Muscle layer of colon (tissue), 2 donors: ENCODE results near the gene CLASP1.

Experiments
- H3K27ac ChIP-seq: one replicate; pipeline ENCODE4 v1.7.0; 2013; ENCODE audit warnings: low read depth, mild to moderate bottlenecking, low read length, moderate library complexity
- H3K27me3 ChIP-seq, 2 donors: one replicate each; pipeline ENCODE4 v1.7.0; 2013; ENCODE audit warnings: low read length in 2 of 2, mild to moderate bottlenecking in 2 of 2; ENCODE audit not compliant: insufficient read depth in 2 of 2, control insufficient read depth in 1 of 2
- H3K36me3 ChIP-seq: one replicate; pipeline ENCODE4 v1.7.0; 2013; ENCODE audit warnings: mild to moderate bottlenecking, low read length; ENCODE audit not compliant: insufficient read depth
- H3K4me1 ChIP-seq: one replicate; pipeline ENCODE4 v1.7.0; 2013; ENCODE audit warnings: mild to moderate bottlenecking, low read length; ENCODE audit not compliant: insufficient read depth
- H3K4me3 ChIP-seq, 2 donors: one replicate each; pipeline ENCODE4 v1.7.0; 2013; ENCODE audit warnings: low read length in 2 of 2, low read depth in 1 of 2, mild to moderate bottlenecking in 1 of 2, moderate library complexity in 1 of 2
- H3K9ac ChIP-seq: one replicate; pipeline ENCODE4 v1.7.0; 2013; ENCODE audit warnings: low read length
- H3K9me3 ChIP-seq: one replicate; pipeline ENCODE4 v1.7.0; 2013; ENCODE audit warnings: mild to moderate bottlenecking, low read length
- donor health status: abdominal sarcoma.
- donor health status: Adenocarcinoma of cecum.

CLASP1 gene

DNA sequence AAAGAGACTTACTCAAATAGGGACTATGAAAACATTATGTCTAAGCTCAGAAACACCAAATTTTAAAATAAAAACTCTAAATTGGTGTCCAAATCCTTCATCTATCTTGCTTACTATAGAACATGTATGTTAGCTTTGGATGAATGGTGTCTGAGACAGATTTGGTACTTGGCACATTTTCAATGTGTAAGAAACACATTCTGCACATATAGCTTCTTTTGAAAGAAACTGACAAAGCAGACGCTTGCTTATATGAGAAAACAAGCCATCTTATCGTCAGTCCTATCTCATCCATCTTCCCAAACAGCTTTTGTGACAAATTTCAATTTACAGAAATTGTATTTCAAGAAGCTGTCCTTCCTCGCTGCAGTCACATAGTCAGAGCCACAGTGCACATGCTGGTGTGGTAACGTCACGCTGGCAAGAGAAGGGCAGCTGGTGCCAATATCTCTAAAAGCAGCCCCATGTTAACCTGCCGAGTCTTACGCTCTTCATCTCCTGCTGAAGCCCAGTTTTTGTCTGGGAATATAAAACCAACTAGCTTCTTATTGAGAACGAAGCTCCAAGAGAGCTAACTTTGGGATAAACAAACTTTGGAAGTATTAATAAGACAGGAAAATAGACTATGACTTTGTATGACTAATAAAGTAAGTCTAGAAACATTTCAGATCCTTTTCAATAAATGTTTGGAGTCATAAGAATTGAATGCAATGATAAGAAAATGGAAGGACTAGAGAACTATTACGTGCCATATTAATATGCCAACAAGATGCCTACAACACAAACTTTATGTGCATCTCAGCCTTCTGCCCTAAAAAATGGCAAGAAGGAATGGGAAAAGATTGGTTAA is 289.3 kb downstream of the CLASP1 start:
- no peak overlapping the region for H3K4me3 ChIP-seq
- no peaks in the 10 kb centered on the region for H3K27me3 ChIP-seq
- H3K4me1 ChIP-seq = peaks cover 3% of the 10 kb centered on the region
- H3K27ac ChIP-seq = no peak overlapping the region
- H3K9ac ChIP-seq = no peak overlapping the region
- H3K9me3 ChIP-seq = no peaks in the 10 kb centered on the region
- H3K36me3 ChIP-seq = peaks cover 54% of the 10 kb centered on the region

DNA sequence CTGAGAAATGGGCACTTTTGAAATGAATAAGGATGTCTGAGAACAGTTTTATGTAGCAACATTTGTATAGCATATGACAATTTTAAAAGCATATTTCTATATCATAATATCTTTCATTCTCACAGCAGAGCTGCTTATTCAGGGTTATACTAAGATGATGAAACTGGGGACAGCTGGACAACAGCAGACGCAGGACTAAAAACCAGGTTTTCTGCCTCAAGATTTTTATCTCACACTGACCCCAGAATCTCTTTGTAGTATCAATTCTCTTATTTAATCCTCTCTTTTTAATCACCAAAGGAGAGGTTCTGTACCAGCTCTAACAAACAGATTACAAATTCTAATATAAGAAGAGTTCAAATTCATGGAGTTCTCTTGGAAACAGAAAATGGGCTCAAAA is 290.1 kb downstream of the CLASP1 start:
- Histone ChIP-seq H3K36me3 (peaks cover 61% of the 10 kb centered on the region), H3K4me1 (peaks cover 2% of the 10 kb centered on the region), H3K27me3 (no peaks in the 10 kb centered on the region), H3K9ac (no peak overlapping the region), H3K27ac (no peak overlapping the region), H3K4me3 (no peak overlapping the region), H3K9me3 (no peaks in the 10 kb centered on the region)

DNA sequence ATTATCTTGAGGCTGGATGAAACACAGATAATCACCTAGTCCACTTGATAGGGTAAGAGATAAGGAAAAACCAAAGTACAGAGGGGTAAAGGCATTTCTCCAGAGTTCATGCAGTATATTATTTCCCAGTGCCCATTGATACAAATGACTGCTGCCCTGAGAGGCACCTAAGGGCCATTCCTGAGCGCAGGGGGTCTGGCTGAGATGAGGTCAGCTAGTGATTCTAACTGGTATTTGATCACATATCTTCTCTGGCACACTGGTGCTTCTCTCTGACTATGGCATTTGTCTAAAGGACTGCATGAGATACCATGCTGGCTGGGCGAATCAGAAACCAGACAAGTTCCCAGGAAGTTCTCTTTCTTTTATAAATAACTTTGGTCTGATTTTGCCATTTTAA is 291.0 kb downstream of the CLASP1 start:
- H3K9ac ChIP-seq = no peak overlapping the region
- H3K4me1 ChIP-seq = no peaks in the 10 kb centered on the region
- H3K4me3 ChIP-seq = no peak overlapping the region
- H3K36me3 ChIP-seq = peaks cover 64% of the 10 kb centered on the region
- no peaks in the 10 kb centered on the region for H3K27me3 ChIP-seq
- no peak overlapping the region for H3K27ac ChIP-seq
- H3K9me3 ChIP-seq = no peaks in the 10 kb centered on the region

DNA sequence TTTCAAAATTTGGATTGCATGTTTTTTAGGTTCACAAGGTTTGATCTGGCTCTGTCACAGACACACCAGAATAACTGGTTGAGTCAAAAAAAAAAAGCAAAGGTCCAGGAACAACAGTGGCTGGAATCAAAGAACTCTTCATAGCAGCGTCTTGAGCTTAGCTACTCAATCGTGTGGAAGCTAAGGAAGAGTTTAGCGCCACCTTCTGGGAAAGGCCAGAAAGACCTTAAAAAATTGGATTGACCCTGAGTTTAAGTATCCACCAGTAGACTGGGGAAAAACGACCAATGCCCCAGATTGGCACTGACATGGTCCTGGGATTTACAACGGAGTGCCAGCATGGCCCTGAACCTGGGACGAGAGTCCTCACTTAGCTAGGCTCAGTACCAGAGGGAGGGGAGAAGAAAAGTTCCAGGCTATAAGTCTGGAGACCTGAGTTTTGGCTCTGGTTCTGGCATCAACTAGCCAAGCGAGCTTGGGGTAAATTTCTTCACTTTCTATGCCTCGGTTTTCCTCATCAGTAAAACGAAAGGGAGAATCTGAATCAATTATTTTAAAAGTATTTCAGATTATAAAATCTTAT is 293.1 kb downstream of the CLASP1 start:
- Histone ChIP-seq H3K4me1 (no peaks in the 10 kb centered on the region), H3K36me3 (peaks cover 53% of the 10 kb centered on the region), H3K27ac (no peak overlapping the region), H3K9ac (no peak overlapping the region), H3K9me3 (no peaks in the 10 kb centered on the region), H3K27me3 (no peaks in the 10 kb centered on the region), H3K4me3 (no peak overlapping the region)

DNA sequence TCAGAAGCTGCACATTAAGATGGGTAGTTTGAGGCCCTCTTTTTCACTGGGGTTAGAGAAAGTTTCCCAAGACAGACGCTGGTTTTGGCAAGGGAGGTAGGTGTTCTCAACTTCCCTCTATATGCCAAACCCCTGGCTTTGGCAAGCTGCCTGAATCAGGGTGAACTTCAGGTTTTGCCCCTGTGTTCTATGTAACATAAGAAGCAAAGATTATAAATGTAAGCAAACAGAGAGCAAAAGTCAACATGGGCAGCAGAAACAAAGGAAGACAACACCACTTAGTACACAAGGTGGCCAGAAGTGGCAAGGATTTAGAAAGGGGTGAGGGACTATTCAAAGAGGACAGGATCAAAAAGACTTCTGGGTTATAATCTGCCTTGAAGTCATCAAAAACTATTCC is 293.8 kb downstream of the CLASP1 start:
- Histone ChIP-seq H3K9ac (no peak overlapping the region), H3K27me3 (no peaks in the 10 kb centered on the region), H3K4me1 (no peaks in the 10 kb centered on the region), H3K4me3 (no peak overlapping the region), H3K36me3 (peaks cover 54% of the 10 kb centered on the region), H3K9me3 (no peaks in the 10 kb centered on the region), H3K27ac (no peak overlapping the region)

DNA sequence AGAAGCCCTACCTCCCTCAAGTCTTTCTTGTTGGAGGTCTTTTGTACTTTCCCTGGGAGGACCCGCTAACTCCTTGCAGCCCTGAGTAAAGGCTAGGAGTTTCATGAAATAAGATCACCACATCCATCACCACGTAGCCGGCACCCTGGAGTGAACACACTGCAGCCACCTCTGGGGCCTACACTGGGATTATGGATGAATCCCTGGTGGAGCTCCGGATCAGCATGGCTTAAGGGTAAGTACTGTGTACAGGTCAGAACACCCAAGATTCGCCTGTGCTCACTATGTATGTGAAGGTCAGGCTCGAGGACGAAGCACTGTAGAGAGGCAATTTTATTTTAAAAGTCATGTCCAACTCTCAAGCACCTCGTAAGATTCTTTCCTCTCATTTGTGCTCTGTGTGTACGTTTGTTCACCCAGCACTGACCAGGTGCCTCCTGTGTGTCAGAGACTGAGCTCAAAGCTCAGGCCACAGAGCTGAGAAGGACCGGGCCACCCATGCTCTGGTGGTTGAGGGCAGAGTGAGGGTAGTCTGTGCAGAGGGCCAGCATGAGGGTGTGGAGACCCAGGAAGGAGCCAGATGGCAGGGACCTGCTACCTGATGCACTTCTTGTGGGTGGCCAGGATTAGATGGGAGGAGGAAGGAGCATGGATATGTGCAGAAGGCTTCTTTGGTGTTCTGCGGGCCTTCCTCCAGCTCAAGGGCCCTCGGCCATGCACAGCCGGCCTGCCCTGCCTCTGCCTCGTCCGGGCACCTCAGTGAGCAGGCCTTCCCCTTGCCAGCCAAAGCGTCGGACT is 297.5 kb downstream of the CLASP1 start:
- Histone ChIP-seq H3K27me3 (no peaks in the 10 kb centered on the region), H3K9me3 (no peaks in the 10 kb centered on the region), H3K27ac (no peak overlapping the region), H3K4me1 (no peaks in the 10 kb centered on the region), H3K36me3 (peaks cover 68% of the 10 kb centered on the region), H3K9ac (no peak overlapping the region), H3K4me3 (no peak overlapping the region)

DNA sequence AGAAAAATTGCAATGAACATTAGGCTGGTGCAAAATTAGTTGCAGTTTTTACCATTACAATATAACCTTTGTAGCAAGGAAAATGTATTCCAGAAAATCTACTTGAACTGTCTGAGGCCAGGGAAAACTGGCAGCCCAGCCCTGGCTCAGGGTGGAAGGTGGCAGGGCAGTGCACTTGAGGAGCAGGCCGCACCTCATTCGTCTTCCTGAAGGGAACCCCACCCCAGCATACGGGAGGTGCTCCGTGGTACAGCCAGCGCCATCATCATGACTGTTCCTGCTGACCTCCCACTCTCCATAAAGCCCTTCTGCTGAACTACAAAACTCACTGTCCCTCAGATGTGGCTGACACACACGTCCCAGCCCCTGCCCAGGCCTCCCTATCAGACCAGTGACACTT is 298.4 kb downstream of the CLASP1 start:
- Histone ChIP-seq H3K9me3 (no peaks in the 10 kb centered on the region), H3K27ac (no peak overlapping the region), H3K27me3 (no peaks in the 10 kb centered on the region), H3K4me1 (no peaks in the 10 kb centered on the region), H3K36me3 (peaks cover 70% of the 10 kb centered on the region), H3K4me3 (no peak overlapping the region), H3K9ac (no peak overlapping the region)

DNA sequence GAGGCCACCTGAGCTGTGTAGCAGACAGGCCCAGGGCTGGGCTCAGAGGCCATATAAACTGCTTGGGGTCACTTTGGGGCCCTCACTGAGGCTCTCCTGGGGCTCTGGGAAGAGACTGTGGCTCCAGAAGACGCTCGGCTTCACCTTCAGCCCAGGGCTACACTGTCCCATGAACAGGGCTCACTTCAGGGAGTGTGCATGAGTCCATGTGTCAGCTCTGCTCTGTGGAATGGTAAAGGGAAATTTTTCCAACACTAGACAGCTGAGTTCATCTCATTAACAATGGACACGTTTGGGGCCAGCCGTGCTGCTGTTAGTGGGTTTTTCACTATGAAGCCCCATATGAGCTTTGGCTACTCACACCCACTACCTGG is 298.9 kb downstream of the CLASP1 start:
- Histone ChIP-seq H3K9ac (no peak overlapping the region), H3K27ac (no peak overlapping the region), H3K9me3 (no peaks in the 10 kb centered on the region), H3K27me3 (no peaks in the 10 kb centered on the region), H3K4me1 (no peaks in the 10 kb centered on the region), H3K4me3 (no peak overlapping the region), H3K36me3 (peaks cover 72% of the 10 kb centered on the region)

DNA sequence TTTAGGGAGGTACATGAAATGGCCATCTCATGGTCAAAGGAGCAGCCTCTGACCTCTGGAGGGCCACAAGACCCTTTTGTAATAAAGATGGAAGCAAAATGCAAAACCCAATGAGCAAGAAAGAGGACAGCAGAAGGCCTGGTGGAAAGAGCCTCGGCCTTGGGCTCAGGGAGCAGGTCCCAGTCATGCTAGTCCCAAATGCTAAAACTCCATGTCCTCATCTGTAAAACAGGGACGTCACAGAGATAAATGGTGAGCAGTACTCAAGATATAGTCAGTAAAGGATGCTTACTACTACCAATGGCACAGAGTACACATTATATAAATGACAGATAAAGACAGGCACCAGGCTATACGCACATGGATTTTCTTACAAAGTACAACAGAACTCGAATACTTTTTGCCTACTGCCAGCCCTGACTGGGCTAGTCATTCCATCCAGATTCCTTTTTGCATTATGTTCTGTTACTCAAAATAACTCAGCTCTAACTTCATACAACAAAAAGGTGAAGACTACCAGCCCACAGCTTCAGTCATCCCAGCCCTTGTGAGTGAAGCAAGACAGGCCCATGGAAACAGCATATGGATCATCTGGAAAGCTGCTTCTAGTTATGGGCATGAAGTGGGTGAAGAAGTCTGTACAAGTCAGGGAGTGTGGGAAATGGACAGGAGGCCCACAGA is 299.4 kb downstream of the CLASP1 start:
- H3K27me3 ChIP-seq = no peaks in the 10 kb centered on the region
- H3K36me3 ChIP-seq = peaks cover 75% of the 10 kb centered on the region
- H3K9ac ChIP-seq = no peak overlapping the region
- no peaks in the 10 kb centered on the region for H3K9me3 ChIP-seq
- H3K27ac ChIP-seq = no peak overlapping the region
- H3K4me3 ChIP-seq = no peak overlapping the region
- H3K4me1 ChIP-seq = no peaks in the 10 kb centered on the region

DNA sequence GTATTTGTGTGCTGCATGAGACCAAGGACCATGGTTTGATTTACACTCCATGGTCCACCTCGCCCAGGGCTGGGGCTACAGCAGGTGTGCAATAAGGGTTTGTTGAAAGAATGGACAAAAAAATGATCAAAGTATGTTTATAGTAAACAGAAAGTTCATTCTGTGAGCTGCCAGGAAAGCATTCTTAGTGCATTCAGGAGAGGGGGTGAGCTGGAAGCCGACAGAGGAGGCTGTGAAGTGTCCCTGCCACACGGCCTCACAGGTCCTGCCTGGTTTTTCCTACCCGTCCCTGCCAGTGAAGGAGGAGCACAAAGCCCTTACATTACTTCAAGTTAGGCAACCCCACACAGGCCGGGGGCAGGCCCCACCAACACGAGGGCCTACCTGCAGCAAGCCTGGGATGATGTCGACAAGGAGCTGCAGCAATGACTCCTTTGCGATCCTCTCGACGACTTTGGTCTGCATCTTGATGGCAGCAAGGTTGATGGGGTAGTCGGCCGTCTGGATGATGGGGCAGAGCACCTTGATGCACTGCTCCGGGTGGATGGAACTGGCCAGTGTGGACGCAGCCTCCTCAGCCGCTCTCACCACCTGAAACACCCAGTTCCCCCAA is 301.0 kb downstream of the CLASP1 start:
- H3K4me3 ChIP-seq = no peak overlapping the region
- peaks cover 68% of the 10 kb centered on the region for H3K36me3 ChIP-seq
- H3K9me3 ChIP-seq = no peaks in the 10 kb centered on the region
- no peak overlapping the region for H3K27ac ChIP-seq
- H3K9ac ChIP-seq = no peak overlapping the region
- no peaks in the 10 kb centered on the region for H3K4me1 ChIP-seq
- H3K27me3 ChIP-seq = no peaks in the 10 kb centered on the region

DNA sequence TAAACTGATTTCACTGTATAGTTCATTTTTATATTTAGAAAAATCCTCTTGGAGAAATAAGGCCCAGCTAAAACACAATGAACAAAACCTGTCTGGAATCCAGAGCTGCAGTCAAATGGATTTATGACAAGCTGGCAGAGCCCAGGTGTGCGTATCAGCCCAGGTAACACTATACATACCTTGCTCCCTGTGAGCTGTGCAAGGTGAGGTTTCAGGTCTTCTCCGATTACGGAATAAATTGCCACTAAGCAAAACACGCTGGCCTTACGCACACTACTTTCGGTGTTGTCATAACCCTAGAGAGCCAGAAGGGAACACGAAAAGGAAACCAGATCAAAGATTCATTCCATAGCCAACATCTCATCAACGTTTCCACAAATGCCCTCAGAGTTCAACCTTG is 302.4 kb downstream of the CLASP1 start:
- Histone ChIP-seq H3K4me3 (no peak overlapping the region), H3K9me3 (no peaks in the 10 kb centered on the region), H3K27ac (no peak overlapping the region), H3K36me3 (peaks cover 71% of the 10 kb centered on the region), H3K27me3 (no peaks in the 10 kb centered on the region), H3K4me1 (no peaks in the 10 kb centered on the region), H3K9ac (no peak overlapping the region)
